ENCODE results near the gene TOR4A. TPM values are rescaled to one million over a fixed set of nuclear protein-coding genes. Genes with fewer than 3 reads are reported as not detected.

Gene TOR4A
- total and polyA plus RNA-seq, 10 of the 15 experiments (the other 5 are each of a cell fraction or from before 2014, with no cell fraction given) = 2.0 to 19.9 (median 3.7) TPM

DNA sequence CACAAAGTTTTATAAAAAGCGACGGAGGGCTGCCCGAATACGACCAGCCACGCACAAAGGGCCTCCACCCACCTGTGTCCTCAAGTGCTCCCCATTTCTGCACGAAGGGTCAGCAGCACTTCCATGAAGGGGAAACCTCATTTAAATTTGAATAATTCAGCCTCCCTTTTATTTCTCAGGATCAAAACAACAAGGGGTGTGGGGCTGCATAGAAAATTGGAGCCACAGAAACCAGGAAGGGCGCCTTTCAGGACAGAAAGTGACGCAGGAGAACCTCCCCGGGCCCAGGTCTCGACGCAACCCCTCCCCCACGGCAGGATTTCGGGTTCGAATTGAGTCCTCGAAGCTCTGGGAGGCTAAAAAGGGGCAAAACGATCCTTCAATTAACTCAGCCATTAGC is 22.4 kb downstream of the TOR4A start (continued):
- TF ChIP-seq, protein P1, sequence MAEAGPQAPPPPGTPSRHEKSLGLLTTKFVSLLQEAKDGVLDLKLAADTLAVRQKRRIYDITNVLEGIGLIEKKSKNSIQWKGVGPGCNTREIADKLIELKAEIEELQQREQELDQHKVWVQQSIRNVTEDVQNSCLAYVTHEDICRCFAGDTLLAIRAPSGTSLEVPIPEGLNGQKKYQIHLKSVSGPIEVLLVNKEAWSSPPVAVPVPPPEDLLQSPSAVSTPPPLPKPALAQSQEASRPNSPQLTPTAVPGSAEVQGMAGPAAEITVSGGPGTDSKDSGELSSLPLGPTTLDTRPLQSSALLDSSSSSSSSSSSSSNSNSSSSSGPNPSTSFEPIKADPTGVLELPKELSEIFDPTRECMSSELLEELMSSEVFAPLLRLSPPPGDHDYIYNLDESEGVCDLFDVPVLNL (IDR thresholded peaks at IDR 0.05; ENCODE audit: low read depth, low read length) = no peak
- TF ChIP-seq POLR2A (IDR thresholded peaks at IDR 0.05; ENCODE audit: low read depth, low read length) (no peak), ZZZ3 (IDR thresholded peaks at IDR 0.05; ENCODE audit: control insufficient read depth, insufficient read length, low read depth) (no peak), BRCA1 (IDR thresholded peaks at IDR 0.05; ENCODE audit: low read depth, low read length) (no peak), ZBTB11 (CRISPR knock-in tag; IDR thresholded peaks at IDR 0.05) (no peak)

GRCh38 chr9:137300567-137301080 is 23.1 kb downstream of the TOR4A start:
- no peak overlapping the region for H3K27ac ChIP-seq (ENCODE audit: control insufficient read depth, insufficient read depth)
- in situ Hi-C loops (cut with MboI) (no loop called here), intact Hi-C loops (cut with micrococcal nuclease; ENCODE audit: unreplicated experiment) (loop anchor here (5.0 kb wide), 1 partner anchor 122 kb away; the partner anchor contains the start of genes EXD3 and NOXA1)
- CTCF ChIA-PET = interaction anchor here (0.6 to 2.5 kb wide), 3 partner anchors 10 to 15 kb away, joined by 3 to 5 read pairs (median 5); no protein-coding TSS in a partner anchor
- no peaks in the 10 kb centered on the region; the same call in 1 of the 2 replicates for H3K79me2 ChIP-seq (ENCODE audit: control insufficient read depth, insufficient read depth, low read length)
- DNase-seq (ENCODE audit: low read depth, low spot score) (no peak), FAIRE-seq (no peak), ATAC-seq (no peak)
- no TSS peak for BruUV-seq (replicated peaks)
- peak overlapping the region; percentile 60 for H3K9ac ChIP-seq (ENCODE audit: control insufficient read depth, insufficient read depth, low read length)
- no peaks in the 10 kb centered on the region for H3K36me3 ChIP-seq (ENCODE audit: control insufficient read depth in 2 of 2, insufficient read depth in 2 of 2, low read length in 1 of 2)
- H3K4me1 ChIP-seq (ENCODE audit: control insufficient read depth, insufficient read depth, low read length) = peaks cover 28% of the 10 kb centered on the region
- WGBS (ENCODE audit: insufficient coverage, insufficient replicate concordance, low lambda C conversion rate, missing lambda C conversion rate) = 23% methylated on average over 20 of the region's 25 CpGs
- H3K9me3 ChIP-seq (replicated peaks; ENCODE audit: control insufficient read depth, insufficient read depth, low read length) = no peaks in the 10 kb centered on the region
- SMC1A ChIA-PET (ENCODE audit: uncharacterized antibody, unreplicated experiment) = no interaction called here
- H3K27me3 ChIP-seq (replicated peaks in 1 of 2; ENCODE audit: control insufficient read depth in 2 of 2, insufficient read depth in 2 of 2, low read length in 1 of 2) = no peaks in the 10 kb centered on the region; a peak in 1 of 4 replicates
- POLR2A ChIA-PET = interaction anchor here (0.7 to 2.2 kb wide), 2 partner anchors 16 to 671 kb away, joined by 3 to 19 read pairs; no protein-coding TSS in a partner anchor
- H3K4me3 ChIP-seq = peak overlapping the region; percentile 70
- TF ChIP-seq, protein P2, sequence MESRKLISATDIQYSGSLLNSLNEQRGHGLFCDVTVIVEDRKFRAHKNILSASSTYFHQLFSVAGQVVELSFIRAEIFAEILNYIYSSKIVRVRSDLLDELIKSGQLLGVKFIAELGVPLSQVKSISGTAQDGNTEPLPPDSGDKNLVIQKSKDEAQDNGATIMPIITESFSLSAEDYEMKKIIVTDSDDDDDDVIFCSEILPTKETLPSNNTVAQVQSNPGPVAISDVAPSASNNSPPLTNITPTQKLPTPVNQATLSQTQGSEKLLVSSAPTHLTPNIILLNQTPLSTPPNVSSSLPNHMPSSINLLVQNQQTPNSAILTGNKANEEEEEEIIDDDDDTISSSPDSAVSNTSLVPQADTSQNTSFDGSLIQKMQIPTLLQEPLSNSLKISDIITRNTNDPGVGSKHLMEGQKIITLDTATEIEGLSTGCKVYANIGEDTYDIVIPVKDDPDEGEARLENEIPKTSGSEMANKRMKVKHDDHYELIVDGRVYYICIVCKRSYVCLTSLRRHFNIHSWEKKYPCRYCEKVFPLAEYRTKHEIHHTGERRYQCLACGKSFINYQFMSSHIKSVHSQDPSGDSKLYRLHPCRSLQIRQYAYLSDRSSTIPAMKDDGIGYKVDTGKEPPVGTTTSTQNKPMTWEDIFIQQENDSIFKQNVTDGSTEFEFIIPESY (IDR thresholded peaks at IDR 0.05) = no peak
- TF ChIP-seq HDAC2 (IDR thresholded peaks at IDR 0.05) = no peak
- 0 out of 2 replicates have a peak, but pooled peaks have one; percentile 4 for TF ChIP-seq POLR2A (IDR thresholded peaks at IDR 0.05; ENCODE audit: low read depth, low read length)
- TF ChIP-seq IRF4 (IDR thresholded peaks at IDR 0.05; ENCODE audit: low read depth, low read length) = no peak
- no peak for TF ChIP-seq ZZZ3 (IDR thresholded peaks at IDR 0.05; ENCODE audit: control insufficient read depth, insufficient read length, low read depth)
- peak; percentile 38 for TF ChIP-seq RUNX3 (IDR thresholded peaks at IDR 0.05; ENCODE audit: low read length)
- no peak for TF ChIP-seq CREB1 (IDR thresholded peaks at IDR 0.05; ENCODE audit: low read depth)
- no peaks in the 10 kb centered on the region for H4K20me1 ChIP-seq (ENCODE audit: control insufficient read depth, insufficient read depth)
- RAD21 ChIA-PET (ENCODE audit: unreplicated experiment) = interaction anchor here (0.9 to 2.1 kb wide), 3 partner anchors 16 to 144 kb away, joined by 3 to 20 read pairs (median 6); partner anchors contain the start of gene TUBB4B
- H3K4me2 ChIP-seq (ENCODE audit: control insufficient read depth, insufficient read depth) = peak overlapping the region; percentile 77
- H2AFZ ChIP-seq (ENCODE audit: control insufficient read depth, low read depth, low read length) = peak overlapping the region; percentile 44; the same call in 1 of the 2 replicates

Data from GM12878 (cell line).